ENCODE measurements around the gene EIF3CL. TPM values are rescaled to one million over a fixed set of nuclear protein-coding genes. Genes with fewer than 3 reads are reported as not detected.
"Not testable (repeated sequence)": the region's sequence is repeated elsewhere in the genome, so short reads cannot be mapped to it uniquely, and the experiment has no call there.

EIF3CL gene, protein sequence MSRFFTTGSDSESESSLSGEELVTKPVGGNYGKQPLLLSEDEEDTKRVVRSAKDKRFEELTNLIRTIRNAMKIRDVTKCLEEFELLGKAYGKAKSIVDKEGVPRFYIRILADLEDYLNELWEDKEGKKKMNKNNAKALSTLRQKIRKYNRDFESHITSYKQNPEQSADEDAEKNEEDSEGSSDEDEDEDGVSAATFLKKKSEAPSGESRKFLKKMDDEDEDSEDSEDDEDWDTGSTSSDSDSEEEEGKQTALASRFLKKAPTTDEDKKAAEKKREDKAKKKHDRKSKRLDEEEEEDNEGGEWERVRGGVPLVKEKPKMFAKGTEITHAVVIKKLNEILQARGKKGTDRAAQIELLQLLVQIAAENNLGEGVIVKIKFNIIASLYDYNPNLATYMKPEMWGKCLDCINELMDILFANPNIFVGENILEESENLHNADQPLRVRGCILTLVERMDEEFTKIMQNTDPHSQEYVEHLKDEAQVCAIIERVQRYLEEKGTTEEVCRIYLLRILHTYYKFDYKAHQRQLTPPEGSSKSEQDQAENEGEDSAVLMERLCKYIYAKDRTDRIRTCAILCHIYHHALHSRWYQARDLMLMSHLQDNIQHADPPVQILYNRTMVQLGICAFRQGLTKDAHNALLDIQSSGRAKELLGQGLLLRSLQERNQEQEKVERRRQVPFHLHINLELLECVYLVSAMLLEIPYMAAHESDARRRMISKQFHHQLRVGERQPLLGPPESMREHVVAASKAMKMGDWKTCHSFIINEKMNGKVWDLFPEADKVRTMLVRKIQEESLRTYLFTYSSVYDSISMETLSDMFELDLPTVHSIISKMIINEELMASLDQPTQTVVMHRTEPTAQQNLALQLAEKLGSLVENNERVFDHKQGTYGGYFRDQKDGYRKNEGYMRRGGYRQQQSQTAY
- total RNA-seq (2021; fragmentation: NEBNext Ultra II Directional; extraction: Animal tissue kit (Norgen Biotek cat#: 25700)) (not detected in 2 replicates), polyA plus RNA-seq (2011; rRNA removed) (208 and 210 TPM in 2 replicates), polyA minus RNA-seq (2011; rRNA and poly(A)+ RNA removed) (348 and 505 TPM in 2 replicates)
- polyA plus RNA-seq (2011; cell fraction: cytosol; rRNA removed), result 313 TPM
- polyA plus RNA-seq (2011; cell fraction: nucleus; rRNA removed), result 295 TPM
- 47.9 to 109 TPM (median 70.8 TPM) in 4 replicates for polyA plus RNA-seq (2012, experiment 1 of 2)
- polyA plus RNA-seq (2012, experiment 2 of 2), result 48.4 TPM
- polyA plus RNA-seq (2013, experiment 1 of 2), result 133 TPM
- 120 TPM for polyA plus RNA-seq (2013, experiment 2 of 2)
- polyA minus RNA-seq (2011; cell fraction: cytosol; rRNA and poly(A)+ RNA removed), result 145 TPM
- polyA minus RNA-seq (2011; cell fraction: nucleus; rRNA and poly(A)+ RNA removed), result 162 TPM
- long read RNA-seq, experiment 1, partial matches to known transcripts, result 168 of 175 reads
- long read RNA-seq, experiment 1, other reads (novel, unspliced or antisense), result 7 of 175 reads
- long read RNA-seq, experiment 2, partial matches to known transcripts, result 25 of 25 reads
- long read RNA-seq, experiment 2, other reads (novel, unspliced or antisense), result 0 of 25 reads

- H3K36me3 ChIP-seq (ENCODE audit: control insufficient read depth in 2 of 4, insufficient read depth in 4 of 4, low read length in 3 of 4); H2BK5ac ChIP-seq (ENCODE audit: low read depth, low read length); H3K23me2 ChIP-seq (ENCODE audit: low read depth, low read length); H2AK5ac ChIP-seq (ENCODE audit: low read depth, low read length); H3K27ac ChIP-seq (ENCODE audit: low read depth, low read length); H2AFZ ChIP-seq (ENCODE audit: low read length); H4K5ac ChIP-seq (ENCODE audit: insufficient read length, low read depth, low read length); H3K79me1 ChIP-seq (ENCODE audit: low read depth, low read length); H4K20me1 ChIP-seq (replicated peaks in 1 of 2; ENCODE audit: control insufficient read depth in 1 of 2, insufficient read depth in 2 of 2, low read length in 2 of 2); H2BK120ac ChIP-seq (replicated peaks; ENCODE audit: low read depth, low read length); H2BK15ac ChIP-seq (ENCODE audit: low read length); H3K79me2 ChIP-seq (ENCODE audit: control insufficient read depth in 1 of 2, insufficient read depth in 2 of 2, low read length in 2 of 2); H3K4me1 ChIP-seq (replicated peaks in 1 of 4; ENCODE audit: control insufficient read depth in 3 of 4, insufficient read depth in 4 of 4, low read length in 3 of 4); H3K9ac ChIP-seq (replicated peaks in 1 of 4; ENCODE audit: extremely low read depth in 1 of 4, low read depth in 3 of 4, low read length in 3 of 4); H3K56ac ChIP-seq (replicated peaks; ENCODE audit: insufficient read length, low read depth, low read length); FAIRE-seq; H2BK20ac ChIP-seq (ENCODE audit: low read length); DNase-seq (ENCODE audit: low read depth in 1 of 2, low spot score in 2 of 2); H3K4ac ChIP-seq (replicated peaks; ENCODE audit: insufficient read length, low read depth, low read length); CTCF ChIA-PET (ENCODE audit: partially characterized antibody); H3K27me3 ChIP-seq (replicated peaks in 1 of 4; ENCODE audit: control insufficient read depth in 3 of 4, extremely low read depth in 1 of 4, insufficient read depth in 3 of 4, low read length in 3 of 4); H3K9me3 ChIP-seq (ENCODE audit: insufficient read depth in 2 of 2, low read depth in 1 of 2, low read length in 1 of 2); H3K14ac ChIP-seq (ENCODE audit: insufficient read length); H4K91ac ChIP-seq (replicated peaks; ENCODE audit: insufficient read length, low read length); H3K23ac ChIP-seq (ENCODE audit: insufficient read length); H3K18ac ChIP-seq (ENCODE audit: extremely low read depth, low read length); POLR2A ChIA-PET (ENCODE audit: partially characterized antibody); H4K8ac ChIP-seq (ENCODE audit: extremely low read depth, insufficient read depth, low read length); H2BK12ac ChIP-seq (ENCODE audit: low read depth, low read length): not testable (repeated sequence)
- no CpG with 5 or more reads among the region's 66 CpGs for WGBS, 2 experiments (ENCODE audit: extremely low coverage in 1 of 2, insufficient coverage in 1 of 2, insufficient read length in 1 of 2, insufficient replicate concordance in 2 of 2, low coverage in 1 of 2, low lambda C conversion rate in 2 of 2, missing lambda C conversion rate in 1 of 2)
- peak within 1 kb of the TSS; percentile 33 to 53 (median 38); a peak in 5 of 8 replicates for H3K4me3 ChIP-seq (ENCODE audit: extremely low read depth in 1 of 4, insufficient read depth in 2 of 4, low read depth in 3 of 4, low read length in 4 of 4)
- H3K4me2 ChIP-seq (ENCODE audit: insufficient read depth in 1 of 2, low read depth in 2 of 2, low read length in 2 of 2), result peak within 1 kb of the TSS in 1 of 2 experiments; percentile 51; a peak in 2 of 4 replicates
These were observed at the start of gene EIF3CL for GRCh38 chr16:28403220-28404072. TSS of gene EIF3CL (minus strand) at chr16:28403841. CDS start at chr16:28403618, 223 bp downstream.
